Panc1 (cell line): ENCODE data around the gene KRT73. TPM values are rescaled to one million over a fixed set of nuclear protein-coding genes. Genes with fewer than 3 reads are reported as not detected.

Experiments
- ATAC-seq: fragments of 200-7000 bp; cut with Tn5 transposase; 2 replicates; pipeline ENCODE4 v1.9.1; 2020; ENCODE audit warnings: mild to moderate bottlenecking, moderate library complexity
- BruUV-seq: library from RNA; stranded (reverse); fragments of 400-500 nt; replicated peaks from 2 replicates; lab custom pipeline; 2021; lab: Mats Ljungman, UMichigan
- CTCF ChIA-PET: fragments of 300-600 bp; sonication (Branson Sonifier 250); formaldehyde crosslinking; loops from one replicate; lab custom pipeline; 2022; ENCODE audit warnings: antibody characterized with exemption; lab: Charles Lee
- POLR2A ChIA-PET: fragments of 300-600 bp; sonication (Branson Sonifier 250); formaldehyde crosslinking; loops from one replicate; lab custom pipeline; 2022; ENCODE audit warnings: antibody characterized with exemption; lab: Charles Lee
- DNase-seq: peaks from one replicate; pipeline ENCODE4 v3.0.0-alpha.2; 2010; ENCODE audit warnings: low read depth, low spot score
- H3K27ac ChIP-seq: 2 replicates; pipeline ENCODE4 v1.5.1; 2011; ENCODE audit warnings: mild to moderate bottlenecking, low read length, inconsistent platforms
- H3K27me3 ChIP-seq: fragments of 200-500 bp; sonication (Bioruptor generic); 2 replicates; pipeline ENCODE4 v1.6.0; 2014; ENCODE audit warnings: low read length, inconsistent platforms; ENCODE audit not compliant: control insufficient read depth, insufficient read depth
- H3K36me3 ChIP-seq: fragments of 200-500 bp; sonication (Bioruptor generic); 2 replicates; pipeline ENCODE4 v1.5.1; 2014; ENCODE audit warnings: inconsistent platforms, mild to moderate bottlenecking, low read length, moderate library complexity; ENCODE audit not compliant: control insufficient read depth, insufficient read depth
- H3K4me1 ChIP-seq: 2 replicates; pipeline ENCODE4 v1.5.1; 2011; ENCODE audit warnings: inconsistent platforms, mild to moderate bottlenecking, low read length, moderate library complexity; ENCODE audit not compliant: control insufficient read depth, insufficient read depth
- H3K4me3 ChIP-seq, 2 experiments: 2 replicates each; pipeline ENCODE4 v1.5.1; 2011 to 2012; ENCODE audit warnings: low read depth in 2 of 2, low read length in 2 of 2, mild to moderate bottlenecking in 2 of 2, inconsistent platforms in 1 of 2, moderate library complexity in 1 of 2
- H3K9me3 ChIP-seq: fragments of 200-500 bp; sonication (Bioruptor generic); 2 replicates; pipeline ENCODE4 v1.5.1; 2014; ENCODE audit warnings: low read depth, mild to moderate bottlenecking, inconsistent platforms, low read length, moderate library complexity; ENCODE audit not compliant: control insufficient read depth, insufficient read depth
- CTCF ChIP-seq: fragments of 450-650 bp; IDR thresholded peaks from 2 replicates; pipeline ENCODE4 v1.5.1; 2017; ENCODE audit warnings: mild to moderate bottlenecking
- POLR2AphosphoS5 ChIP-seq: IDR thresholded peaks from 2 replicates; pipeline ENCODE4 v1.6.1; 2012; ENCODE audit warnings: mild to moderate bottlenecking, low read depth, low read length, moderate library complexity
- REST ChIP-seq, 2 experiments: IDR thresholded peaks; 2 replicates each; pipeline ENCODE4 v1.6.1; 2011 to 2012; ENCODE audit warnings: low read depth in 2 of 2, control low read depth in 1 of 2, low read length in 1 of 2, mild to moderate bottlenecking in 1 of 2, moderate library complexity in 1 of 2; ENCODE audit not compliant: insufficient read depth in 1 of 2
- SIN3A ChIP-seq: IDR thresholded peaks from 2 replicates; pipeline ENCODE4 v1.6.1; 2012; ENCODE audit warnings: low read depth, mild to moderate bottlenecking, low read length, moderate library complexity, borderline replicate concordance; ENCODE audit not compliant: insufficient read depth
- TCF7L2 ChIP-seq: IDR thresholded peaks from 2 replicates; pipeline ENCODE4 v1.6.1; 2011; ENCODE audit warnings: mild to moderate bottlenecking, low read depth, low read length, inconsistent platforms
- in situ Hi-C: cut with HindIII; loops from 2 replicates; pipeline ENCODE4 v1.10.0; 2016; ENCODE audit warnings: low sequenced_read_pairs, low pct_unique_long_range_greater_than_20kb
- intact Hi-C: fragments of 100-400 bp; cut with micrococcal nuclease; formaldehyde crosslinking; loops from one replicate; pipeline ENCODE4 v1.10.0; 2022; ENCODE audit not compliant: unreplicated experiment
- total RNA-seq: library from RNA; stranded (reverse); gene quantifications from one replicate; pipeline ENCODE4 v1.2.1, GENCODE V29; 2021; ENCODE audit not compliant: unreplicated experiment

The KRT73 gene
- total RNA-seq, 1 experiment from 2014 or later, result not detected

- CTCF ChIA-PET, result interaction anchor here (0.7 to 1.2 kb wide), 2 partner anchors 299 to 358 kb away, joined by 3 read pairs; no protein-coding TSS in a partner anchor
- TF ChIP-seq SIN3A, result no peak
- no peak for TF ChIP-seq CTCF
- no peak for TF ChIP-seq TCF7L2
- no peak for TF ChIP-seq REST (IDR thresholded peaks at IDR 0.05; ENCODE audit: insufficient read depth in 1 of 2, low read depth in 2 of 2, low read length in 1 of 2)
- no peak for TF ChIP-seq POLR2AphosphoS5
Observed at GRCh38 chr12:52566847-52567291, 51.5 kb downstream of the KRT73 start.

GRCh38 chr12:52564582-52564981, 53.8 kb downstream of the KRT73 start:
- no peak overlapping the region for H3K4me3 ChIP-seq
- no peak for DNase-seq
- H3K27ac ChIP-seq, result no peak overlapping the region
- H3K27me3 ChIP-seq, result peaks cover 27% of the 10 kb centered on the region
- POLR2A ChIA-PET, result no interaction called here
- no TSS peak for BruUV-seq
- CTCF ChIA-PET, result no interaction called here
- no peak for ATAC-seq
- no peaks in the 10 kb centered on the region for H3K9me3 ChIP-seq
- no peaks in the 10 kb centered on the region for H3K36me3 ChIP-seq
- intact Hi-C loops (no loop called here), in situ Hi-C loops (no loop called here)
- H3K4me1 ChIP-seq, result no peaks in the 10 kb centered on the region
- TF ChIP-seq TCF7L2 (no peak), SIN3A (no peak), REST (IDR thresholded peaks at IDR 0.05; ENCODE audit: insufficient read depth in 1 of 2, low read depth in 2 of 2, low read length in 1 of 2) (no peak), POLR2AphosphoS5 (no peak), CTCF (no peak)

More at GRCh38 chr12:52566847-52567291, 51.5 kb downstream of the KRT73 start:
- no TSS peak for BruUV-seq
- POLR2A ChIA-PET, result no interaction called here
- Histone ChIP-seq H3K27ac (no peak overlapping the region), H3K9me3 (no peaks in the 10 kb centered on the region), H3K27me3 (peaks cover 26% of the 10 kb centered on the region), H3K36me3 (no peaks in the 10 kb centered on the region), H3K4me1 (no peaks in the 10 kb centered on the region), H3K4me3 (no peak overlapping the region)
- DNase-seq (no peak), ATAC-seq (no peak)
- in situ Hi-C loops (no loop called here), intact Hi-C loops (no loop called here)
